Measurements from ENCODE around the gene APOB.

The APOB gene

GRCh38 chr2:21002814-21003192 lies 41.1 kb downstream of the APOB start:
- no peak for DNase-seq (ENCODE audit: low read depth)

GRCh38 chr2:21001988-21002813 lies 41.7 kb downstream of the APOB start:
- no peak for DNase-seq (ENCODE audit: low read depth)

GRCh38 chr2:21001225-21001946 lies 42.5 kb downstream of the APOB start:
- DNase-seq (ENCODE audit: low read depth) = no peak

- DNase-seq (ENCODE audit: low read depth) = no peak
Observed at GRCh38 chr2:20999906-21000645, 43.8 kb downstream of the APOB start.

- no peak for DNase-seq (ENCODE audit: low read depth)
Observed at GRCh38 chr2:20998972-20999905, 44.6 kb downstream of the APOB start.

- no peak for DNase-seq (ENCODE audit: low read depth)
Observed at GRCh38 chr2:20997953-20998722, 45.7 kb downstream of the APOB start.

- DNase-seq (ENCODE audit: low read depth) = no peak
Observed at GRCh38 chr2:20994130-20994529, 49.7 kb downstream of the APOB start.

- DNase-seq (ENCODE audit: low read depth) = no peak
Observed at GRCh38 chr2:20992201-20992711, 51.6 kb downstream of the APOB start.

GRCh38 chr2:20990442-20991430 lies 53.1 kb downstream of the APOB start:
- no peak for DNase-seq (ENCODE audit: low read depth)

- no peak for DNase-seq (ENCODE audit: low read depth)
Observed at GRCh38 chr2:20989404-20989803, 54.5 kb downstream of the APOB start.

- no peak for DNase-seq (ENCODE audit: low read depth)
Observed at GRCh38 chr2:20988905-20989304, 55.0 kb downstream of the APOB start.

GRCh38 chr2:20986024-20986939 lies 57.6 kb downstream of the APOB start:
- DNase-seq (ENCODE audit: low read depth) = no peak

GRCh38 chr2:20985062-20985461 lies 58.8 kb downstream of the APOB start:
- DNase-seq (ENCODE audit: low read depth) = no peak

- DNase-seq (ENCODE audit: low read depth) = no peak
Observed at GRCh38 chr2:20984408-20984807, 59.5 kb downstream of the APOB start.

GRCh38 chr2:20983844-20984243 lies 60.0 kb downstream of the APOB start:
- no peak for DNase-seq (ENCODE audit: low read depth)

- no peak for DNase-seq (ENCODE audit: low read depth)
Observed at GRCh38 chr2:20982861-20983260, 61.0 kb downstream of the APOB start.

- DNase-seq (ENCODE audit: low read depth) = no peak
Observed at GRCh38 chr2:20977520-20978180, 66.2 kb downstream of the APOB start.

- no peak for DNase-seq (ENCODE audit: low read depth)
Observed at GRCh38 chr2:20976527-20976926, 67.3 kb downstream of the APOB start.

Measured in CMK (cell line).